Vagina (tissue), 2 donors: Measurements from ENCODE around the gene VPS8.

Experiments
- CTCF ChIP-seq, 3 experiments: fragments of 450-650 bp in 2 of 3; fragments of 200-600 bp in 1 of 3; sonication (generic) in 1 of 3; IDR thresholded peaks; one replicate each; pipeline ENCODE4 v1.5.1; 2017 to 2019; ENCODE audit warnings: antibody characterized with exemption in 3 of 3, mild to moderate bottlenecking in 2 of 3, moderate library complexity in 2 of 3
- POLR2A ChIP-seq, 2 donors: fragments of 450-650 bp; IDR thresholded peaks; one replicate each; pipeline ENCODE4 v1.6.1; 2017; ENCODE audit warnings: antibody characterized with exemption in 2 of 2, mild to moderate bottlenecking in 2 of 2, moderate library complexity in 2 of 2
- POLR2AphosphoS5 ChIP-seq, 2 donors: sonication (generic); formaldehyde crosslinking; IDR thresholded peaks; one replicate each; pipeline ENCODE4 v1.9.0; 2017; ENCODE audit warnings: antibody characterized with exemption in 2 of 2, mild to moderate bottlenecking in 2 of 2, low read depth in 1 of 2; ENCODE audit not compliant: insufficient read depth in 1 of 2

GRCh38 chr3:184894051-184894450 lies 82.1 kb downstream of the VPS8 start:
- TF ChIP-seq CTCF (IDR thresholded peaks at IDR 0.05) (no peak), POLR2A (IDR thresholded peaks at IDR 0.05) (no peak), POLR2AphosphoS5 (IDR thresholded peaks at IDR 0.05; ENCODE audit: insufficient read depth in 1 of 2, low read depth in 1 of 2) (no peak)
